Measurements from ENCODE around the gene CRACR2B. TPM values are rescaled to one million over a fixed set of nuclear protein-coding genes. Genes with fewer than 3 reads are reported as not detected.

Gene CRACR2B
- polyA plus RNA-seq, 3 donors: 1.0 to 11.0 (median 1.4) TPM

DNA sequence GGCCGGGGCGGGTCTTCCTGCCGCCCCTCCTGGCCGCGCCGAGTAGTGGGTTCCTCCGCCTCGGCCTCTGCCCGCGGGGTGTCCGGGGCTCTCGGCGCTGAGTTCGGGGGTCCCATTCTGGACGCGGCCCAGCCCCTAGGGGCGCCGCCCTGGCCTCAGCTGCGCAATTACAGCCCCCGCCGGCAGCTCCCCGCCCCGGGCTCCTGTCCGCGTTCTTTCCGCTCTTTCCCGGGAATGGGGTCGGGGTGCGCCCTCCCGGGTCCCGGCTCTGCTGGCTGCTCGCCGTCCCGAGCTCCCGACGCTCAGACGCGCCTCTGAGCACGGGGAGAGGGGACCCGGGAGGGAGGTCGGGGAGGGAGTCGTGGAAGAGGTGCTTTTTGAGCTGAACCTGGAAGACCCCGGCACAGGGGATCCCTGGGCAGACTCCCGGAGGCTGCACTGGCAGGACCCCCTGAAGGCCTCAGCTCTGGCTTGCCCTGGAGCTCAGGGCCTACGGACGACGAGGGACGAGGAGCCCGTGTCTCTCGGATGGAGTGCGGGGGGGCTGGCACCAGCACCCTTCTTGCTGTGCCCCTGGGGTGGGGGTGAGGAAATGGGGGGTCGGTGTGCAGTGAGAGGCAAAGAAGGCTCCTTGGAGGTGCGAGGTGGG lies 15.5 kb downstream of the CRACR2B start:
- Histone ChIP-seq H3K79me2 (ENCODE audit: insufficient read depth, low read length) (peaks cover 29% of the 10 kb centered on the region), H3K36me3 (replicated peaks in 1 of 2; ENCODE audit: control insufficient read depth in 1 of 2, insufficient read depth in 2 of 2, low read length in 2 of 2) (peaks cover 21 to 24% of the 10 kb centered on the region in 2 donors), H3K27ac (ENCODE audit: low read depth in 1 of 2, low read length in 2 of 2) (peak overlapping the region; percentile 70 to 93), H3K27me3 (ENCODE audit: control insufficient read depth in 2 of 2, insufficient read depth in 2 of 2, low read length in 2 of 2) (peaks cover 0 to 2% of the 10 kb centered on the region in 2 donors), H3K4me2 (replicated peaks; ENCODE audit: extremely low read depth, low read length, poor library complexity, severe bottlenecking) (peak overlapping the region; percentile 88), H3K9me3 (replicated peaks in 1 of 2; ENCODE audit: control insufficient read depth in 1 of 2, insufficient read depth in 1 of 2, low read length in 2 of 2) (no peaks in the 10 kb centered on the region), H3K4me1 (ENCODE audit: control insufficient read depth in 1 of 2, insufficient read depth in 2 of 2, low read length in 2 of 2) (peaks cover 40 to 69% of the 10 kb centered on the region in 2 donors), H3K4me3 (replicated peaks in 1 of 3; ENCODE audit: low read depth in 2 of 3, low read length in 3 of 3) (peak overlapping the region; percentile 88 to 94 (median 92)), H4K20me1 (ENCODE audit: insufficient read depth, low read length) (peaks cover 74% of the 10 kb centered on the region), H2AFZ (ENCODE audit: insufficient read depth, low read depth, low read length, poor library complexity, severe bottlenecking) (peak overlapping the region; percentile 72), H3K9ac (ENCODE audit: insufficient read depth, low read length, poor library complexity, severe bottlenecking) (peak overlapping the region; percentile 95)
- Mint-ChIP-seq H3K4me3 (peak overlapping the region; percentile 87 to 88), H3K27me3 (ENCODE audit: low read depth in 3 of 3) (peaks cover 0 to 17% (median 10%) of the 10 kb centered on the region in 3 donors), H3K9me3 (no peaks in the 10 kb centered on the region), H3K27ac (peak overlapping the region; percentile 63 to 91 (median 84)), H3K36me3 (peaks cover 25 to 28% of the 10 kb centered on the region in 2 donors), H3K4me1 (peaks cover 43% of the 10 kb centered on the region)
- WGBS (ENCODE audit: insufficient coverage): under 1% methylated on average over 50 of the region's 53 CpGs
- intact Hi-C loops (cut with micrococcal nuclease): loop anchor here in 1 of 2 donors (5.0 kb wide), 1 partner anchor 36 kb away; the partner anchor contains the start of genes PIDD1 and RPLP2
- TF ChIP-seq, protein P1, sequence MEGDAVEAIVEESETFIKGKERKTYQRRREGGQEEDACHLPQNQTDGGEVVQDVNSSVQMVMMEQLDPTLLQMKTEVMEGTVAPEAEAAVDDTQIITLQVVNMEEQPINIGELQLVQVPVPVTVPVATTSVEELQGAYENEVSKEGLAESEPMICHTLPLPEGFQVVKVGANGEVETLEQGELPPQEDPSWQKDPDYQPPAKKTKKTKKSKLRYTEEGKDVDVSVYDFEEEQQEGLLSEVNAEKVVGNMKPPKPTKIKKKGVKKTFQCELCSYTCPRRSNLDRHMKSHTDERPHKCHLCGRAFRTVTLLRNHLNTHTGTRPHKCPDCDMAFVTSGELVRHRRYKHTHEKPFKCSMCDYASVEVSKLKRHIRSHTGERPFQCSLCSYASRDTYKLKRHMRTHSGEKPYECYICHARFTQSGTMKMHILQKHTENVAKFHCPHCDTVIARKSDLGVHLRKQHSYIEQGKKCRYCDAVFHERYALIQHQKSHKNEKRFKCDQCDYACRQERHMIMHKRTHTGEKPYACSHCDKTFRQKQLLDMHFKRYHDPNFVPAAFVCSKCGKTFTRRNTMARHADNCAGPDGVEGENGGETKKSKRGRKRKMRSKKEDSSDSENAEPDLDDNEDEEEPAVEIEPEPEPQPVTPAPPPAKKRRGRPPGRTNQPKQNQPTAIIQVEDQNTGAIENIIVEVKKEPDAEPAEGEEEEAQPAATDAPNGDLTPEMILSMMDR (IDR thresholded peaks at IDR 0.05): no peak
- DNase-seq: no peak

DNA sequence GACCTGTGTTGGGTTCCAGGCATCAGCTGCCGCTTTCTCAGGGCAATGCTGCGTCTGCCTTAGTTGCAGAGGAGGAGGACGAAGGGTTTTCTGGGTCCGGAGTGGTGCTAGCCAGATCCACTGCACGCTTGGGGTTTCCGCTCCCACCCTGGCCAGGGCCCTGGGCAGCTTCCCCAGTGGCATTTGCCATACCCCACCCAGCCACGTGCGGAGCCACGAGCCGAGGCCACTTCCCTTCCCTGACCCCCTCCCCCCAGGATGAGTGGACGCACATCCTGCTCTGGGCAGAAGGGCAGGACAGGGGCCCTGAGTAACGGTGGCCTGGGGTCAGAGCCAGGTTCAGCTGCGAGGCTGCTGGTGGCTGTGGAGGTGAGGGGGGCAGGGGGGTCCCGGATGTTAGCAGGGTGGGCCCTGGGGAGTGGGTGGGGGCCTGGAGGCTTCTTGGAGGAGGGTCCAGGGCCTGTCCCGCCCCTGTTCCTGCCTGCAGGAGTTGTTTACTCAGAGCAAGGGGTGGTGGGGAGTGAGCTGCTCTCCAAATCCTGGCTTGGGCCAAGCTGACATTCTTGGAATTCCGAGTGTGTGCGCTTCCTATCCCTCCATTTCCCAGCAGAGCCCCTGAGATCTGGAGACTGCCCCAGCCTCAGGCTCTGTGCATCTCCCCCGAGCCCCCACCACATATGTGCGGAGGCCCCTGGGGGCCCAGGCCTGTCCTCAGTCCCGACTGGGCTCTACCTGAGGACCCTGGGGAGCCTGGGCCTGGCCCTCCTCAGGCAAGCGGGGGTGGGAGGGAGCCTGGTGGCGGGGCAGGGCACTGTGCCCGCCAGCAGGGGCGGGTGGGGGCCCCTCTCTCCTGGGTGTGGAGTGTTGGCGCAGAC lies 16.3 kb downstream of the CRACR2B start:
- peak overlapping the region; percentile 70 to 93 for H3K27ac ChIP-seq (ENCODE audit: low read depth in 1 of 2, low read length in 2 of 2)
- H3K4me3 Mint-ChIP-seq: peak overlapping the region; percentile 87 to 88
- peaks cover 48 to 78% of the 10 kb centered on the region in 2 donors for H3K4me1 ChIP-seq (ENCODE audit: control insufficient read depth in 1 of 2, insufficient read depth in 2 of 2, low read length in 2 of 2)
- peak overlapping the region; percentile 88 for H3K4me2 ChIP-seq (replicated peaks; ENCODE audit: extremely low read depth, low read length, poor library complexity, severe bottlenecking)
- peaks cover 74% of the 10 kb centered on the region for H4K20me1 ChIP-seq (ENCODE audit: insufficient read depth, low read length)
- H3K36me3 ChIP-seq (replicated peaks in 1 of 2; ENCODE audit: control insufficient read depth in 1 of 2, insufficient read depth in 2 of 2, low read length in 2 of 2): peaks cover 13 to 16% of the 10 kb centered on the region in 2 donors
- peak overlapping the region; percentile 95 for H3K9ac ChIP-seq (ENCODE audit: insufficient read depth, low read length, poor library complexity, severe bottlenecking)
- peaks cover 29% of the 10 kb centered on the region for H3K79me2 ChIP-seq (ENCODE audit: insufficient read depth, low read length)
- peak overlapping the region; percentile 76 to 91 (median 84) for H3K27ac Mint-ChIP-seq
- H2AFZ ChIP-seq (ENCODE audit: insufficient read depth, low read depth, low read length, poor library complexity, severe bottlenecking): peak overlapping the region; percentile 39
- 3% methylated on average over 15 of the region's 25 CpGs for WGBS (ENCODE audit: insufficient coverage)
- TF ChIP-seq, protein P1 (IDR thresholded peaks at IDR 0.05): no peak
- peak; percentile 82 to 93 (median 90) for DNase-seq
- peak overlapping the region; percentile 88 to 94 (median 92) for H3K4me3 ChIP-seq (replicated peaks in 1 of 3; ENCODE audit: low read depth in 2 of 3, low read length in 3 of 3)
- H3K36me3 Mint-ChIP-seq: peaks cover 17 to 19% of the 10 kb centered on the region in 2 donors
- peaks cover 6 to 10% of the 10 kb centered on the region in 2 donors for H3K27me3 ChIP-seq (ENCODE audit: control insufficient read depth in 2 of 2, insufficient read depth in 2 of 2, low read length in 2 of 2)
- no peaks in the 10 kb centered on the region for H3K9me3 ChIP-seq (replicated peaks in 1 of 2; ENCODE audit: control insufficient read depth in 1 of 2, insufficient read depth in 1 of 2, low read length in 2 of 2)
- intact Hi-C loops (cut with micrococcal nuclease): loop anchor here in 1 of 2 donors (5.0 kb wide), 1 partner anchor 37 kb away; the partner anchor contains the start of genes PIDD1 and RPLP2
- peaks cover 7 to 25% (median 17%) of the 10 kb centered on the region in 3 donors for H3K27me3 Mint-ChIP-seq (ENCODE audit: low read depth in 3 of 3)
- peaks cover 47% of the 10 kb centered on the region for H3K4me1 Mint-ChIP-seq
- peaks cover 0 to 3% (median 0%) of the 10 kb centered on the region in 7 donors for H3K9me3 Mint-ChIP-seq
